ENCODE results near the gene PDCL2. TPM values are rescaled to one million over a fixed set of nuclear protein-coding genes. Genes with fewer than 3 reads are reported as not detected.
A peak's percentile ranks its signal among the peaks of the same experiment; 100 is the strongest.

PDCL2 gene
- total and polyA plus RNA-seq, 9 of the 15 experiments (the other 6 are each of a cell fraction or from before 2014, with no cell fraction given): 0.62 to 2.5 (median 1.2) TPM

DNA sequence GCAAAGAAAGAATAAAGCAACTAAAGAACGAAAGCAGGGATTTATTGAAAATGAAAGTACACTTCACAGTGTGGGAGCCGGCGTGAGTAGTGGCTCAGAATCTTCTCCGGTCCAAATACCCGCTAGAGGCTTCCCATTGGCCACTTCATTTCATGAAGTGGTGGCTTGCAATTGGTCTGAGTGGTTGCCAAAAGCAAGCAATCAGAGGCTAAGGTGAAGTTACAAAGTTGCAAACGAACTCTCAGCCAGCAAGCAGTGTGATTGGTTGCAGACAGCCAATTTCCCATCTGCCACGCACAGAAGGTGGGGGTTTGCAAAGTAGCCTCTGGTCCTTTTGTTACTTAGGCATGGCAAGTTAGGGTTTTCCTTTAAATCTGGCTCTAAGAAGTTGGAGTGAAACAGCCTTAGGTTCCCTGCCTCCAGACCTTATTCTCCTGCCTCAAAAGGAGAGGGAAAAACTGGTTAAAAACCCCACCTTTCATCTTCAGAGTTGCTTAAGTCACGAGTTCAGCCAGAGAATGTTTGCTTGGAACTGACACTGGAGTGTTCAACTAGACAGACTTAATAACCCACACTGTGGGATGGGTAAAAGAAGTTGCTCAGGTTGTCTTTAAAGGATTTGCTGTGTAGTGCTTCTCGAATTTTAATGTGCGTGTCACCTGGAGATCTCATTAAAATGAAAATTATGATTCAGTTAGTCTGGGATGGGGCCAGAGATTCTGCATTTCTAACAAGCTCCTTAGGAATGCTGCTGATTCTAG, 38.4 kb downstream of the PDCL2 start:
- ATAC-seq (peak; percentile 40; the same call in 2 of the 3 replicates), DNase-seq (ENCODE audit: extremely low read depth in 1 of 4, low spot score in 3 of 4) (no peak), FAIRE-seq (peak; percentile 23)
- Histone ChIP-seq H3K36me3 (ENCODE audit: control insufficient read depth, insufficient read depth, low read length) (no peaks in the 10 kb centered on the region), H3K4me3 (no peak overlapping the region), H3K79me2 (ENCODE audit: control insufficient read depth, insufficient read depth, low read length) (no peaks in the 10 kb centered on the region), H2AFZ (ENCODE audit: low read depth, low read length) (no peak overlapping the region), H4K20me1 (replicated peaks; ENCODE audit: control insufficient read depth, insufficient read depth, low read length) (no peaks in the 10 kb centered on the region), H3K9me1 (ENCODE audit: control insufficient read depth, insufficient read depth, low read length) (no peaks in the 10 kb centered on the region), H3K4me2 (ENCODE audit: insufficient read depth, low read length) (no peak overlapping the region), H3K27me3 (ENCODE audit: control insufficient read depth in 2 of 2, insufficient read depth in 2 of 2, low read length in 2 of 2) (no peaks in the 10 kb centered on the region), H3K9me3 (replicated peaks; ENCODE audit: control insufficient read depth, insufficient read depth, low read depth, low read length) (no peaks in the 10 kb centered on the region; the same call in 1 of the 2 replicates), H3K27ac (ENCODE audit: extremely low read depth, low read depth, low read length) (no peak overlapping the region), H3K4me1 (replicated peaks in 1 of 2; ENCODE audit: control insufficient read depth in 2 of 2, insufficient read depth in 2 of 2, low read length in 2 of 2) (peaks cover 0 to 3% of the 10 kb centered on the region in 2 experiments; a peak in 1 of 5 replicates), H3K9ac (ENCODE audit: insufficient read depth in 1 of 2, low read depth in 2 of 2, low read length in 2 of 2) (no peak overlapping the region)
- in situ Hi-C loops (cut with MboI): no loop called here
- POLR2A ChIA-PET: no interaction called here
- TF ChIP-seq, protein P1, sequence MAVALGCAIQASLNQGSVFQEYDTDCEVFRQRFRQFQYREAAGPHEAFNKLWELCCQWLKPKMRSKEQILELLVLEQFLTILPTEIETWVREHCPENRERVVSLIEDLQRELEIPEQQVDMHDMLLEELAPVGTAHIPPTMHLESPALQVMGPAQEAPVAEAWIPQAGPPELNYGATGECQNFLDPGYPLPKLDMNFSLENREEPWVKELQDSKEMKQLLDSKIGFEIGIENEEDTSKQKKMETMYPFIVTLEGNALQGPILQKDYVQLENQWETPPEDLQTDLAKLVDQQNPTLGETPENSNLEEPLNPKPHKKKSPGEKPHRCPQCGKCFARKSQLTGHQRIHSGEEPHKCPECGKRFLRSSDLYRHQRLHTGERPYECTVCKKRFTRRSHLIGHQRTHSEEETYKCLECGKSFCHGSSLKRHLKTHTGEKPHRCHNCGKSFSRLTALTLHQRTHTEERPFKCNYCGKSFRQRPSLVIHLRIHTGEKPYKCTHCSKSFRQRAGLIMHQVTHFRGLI (CRISPR knock-in tag; IDR thresholded peaks at IDR 0.05): no peak
- TF ChIP-seq, protein P2, sequence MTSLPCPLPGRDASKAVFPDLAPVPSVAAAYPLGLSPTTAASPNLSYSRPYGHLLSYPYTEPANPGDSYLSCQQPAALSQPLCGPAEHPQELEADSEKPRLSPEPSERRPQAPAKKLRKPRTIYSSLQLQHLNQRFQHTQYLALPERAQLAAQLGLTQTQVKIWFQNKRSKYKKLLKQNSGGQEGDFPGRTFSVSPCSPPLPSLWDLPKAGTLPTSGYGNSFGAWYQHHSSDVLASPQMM (CRISPR knock-in tag; IDR thresholded peaks at IDR 0.05): no peak
- BruUV-seq (replicated peaks): no TSS peak
- CTCF ChIA-PET (ENCODE audit: low intra/inter-chr PET ratio): no interaction called here
- intact Hi-C loops (cut with micrococcal nuclease): no loop called here
- 74% methylated on average over 10 of the region's 10 CpGs for WGBS (ENCODE audit: insufficient coverage, low coverage, missing lambda C conversion rate)

Data from K562 (cell line).